COLO668 (cell line): ENCODE data around the gene VKORC1L1.
"Not testable (repeated sequence)": the region's sequence is repeated elsewhere in the genome, so short reads cannot be mapped to it uniquely, and the experiment has no call there.

Source experiments
- DNase-seq: peaks from one replicate; lab custom pipeline; 2025; ENCODE audit not compliant: unreplicated experiment; lab: John Stamatoyannopoulos, UW

Gene VKORC1L1

DNA sequence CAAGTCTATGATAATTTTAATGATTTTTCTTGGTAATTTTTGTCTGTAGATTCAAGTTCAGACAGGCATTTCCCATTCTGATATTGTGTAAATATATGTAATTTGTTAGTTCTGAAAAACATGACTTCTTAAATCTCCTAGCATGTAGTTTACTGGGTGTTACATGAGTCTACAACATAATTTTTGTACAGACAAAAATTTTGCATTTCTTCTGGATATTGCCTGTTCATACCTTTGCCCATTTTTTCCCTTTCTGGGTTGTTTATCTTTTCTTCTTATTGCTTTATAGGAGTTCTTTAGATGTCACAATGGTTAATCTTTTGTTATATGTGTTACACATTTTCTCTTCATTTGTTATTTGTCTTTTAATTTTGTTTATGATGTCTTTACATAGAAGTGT, 12.1 kb downstream of the VKORC1L1 start:
- not testable (repeated sequence) for DNase-seq

GRCh38 chr7:65885533-65885932, 12.7 kb downstream of the VKORC1L1 start:
- DNase-seq: not testable (repeated sequence)

DNA sequence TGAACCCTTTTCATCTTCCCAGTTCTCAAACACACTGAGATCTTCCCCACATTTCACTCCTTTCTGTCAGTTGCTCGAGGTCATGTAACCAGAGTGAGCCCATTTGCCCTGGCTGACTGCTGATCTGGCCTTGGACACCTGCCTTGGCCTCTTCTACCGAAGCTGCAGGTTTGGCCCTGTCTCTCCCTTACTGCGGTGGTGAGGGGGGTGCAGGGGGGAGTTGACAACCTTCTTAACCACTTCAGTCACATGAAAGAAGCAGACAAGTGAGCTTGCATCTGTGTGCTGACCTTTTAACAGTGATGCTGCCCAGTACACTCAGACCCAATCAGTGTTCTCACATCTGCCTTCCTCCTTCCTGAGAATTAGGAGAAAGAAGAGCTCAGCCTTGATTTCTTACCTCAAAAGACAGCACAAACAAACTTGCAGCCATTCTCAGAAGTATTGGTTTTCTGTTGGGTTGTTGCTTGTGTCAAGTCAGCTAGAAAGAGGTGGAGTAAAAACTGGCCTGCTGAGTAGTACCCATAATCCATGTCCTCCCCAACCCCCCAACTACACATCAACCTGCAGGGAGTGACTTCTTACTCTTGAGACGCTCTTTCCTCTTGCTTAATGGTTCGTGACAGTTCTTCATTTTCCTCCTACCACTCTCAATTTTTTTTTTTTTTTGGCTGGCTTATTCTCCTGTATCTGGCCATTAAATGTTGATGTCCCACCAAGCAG, 15.7 kb downstream of the VKORC1L1 start:
- DNase-seq: not testable (repeated sequence)

- DNase-seq: not testable (repeated sequence)
Measured at GRCh38 chr7:65889722-65890121, 16.8 kb downstream of the VKORC1L1 start.

DNA sequence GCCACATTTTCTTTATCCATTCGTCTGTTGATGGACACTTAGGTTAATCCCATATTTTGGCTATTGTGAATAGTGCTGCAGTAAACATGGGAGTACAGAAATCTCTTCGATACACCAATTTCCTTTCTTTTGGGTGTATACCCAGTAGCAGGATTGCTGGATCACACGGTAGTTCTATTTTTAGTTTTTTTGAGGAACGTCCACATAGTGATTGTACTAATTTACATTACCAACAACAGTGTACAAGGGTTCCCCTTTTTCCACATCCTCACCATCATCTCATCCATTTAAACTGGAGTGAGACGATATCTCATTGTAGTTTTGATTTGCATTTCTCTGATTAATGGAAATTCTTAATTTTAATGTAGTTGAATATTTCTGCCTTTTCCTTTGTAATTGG, 19.3 kb downstream of the VKORC1L1 start:
- DNase-seq: no peak

GRCh38 chr7:65892835-65893234, 20.0 kb downstream of the VKORC1L1 start:
- no peak for DNase-seq

DNA sequence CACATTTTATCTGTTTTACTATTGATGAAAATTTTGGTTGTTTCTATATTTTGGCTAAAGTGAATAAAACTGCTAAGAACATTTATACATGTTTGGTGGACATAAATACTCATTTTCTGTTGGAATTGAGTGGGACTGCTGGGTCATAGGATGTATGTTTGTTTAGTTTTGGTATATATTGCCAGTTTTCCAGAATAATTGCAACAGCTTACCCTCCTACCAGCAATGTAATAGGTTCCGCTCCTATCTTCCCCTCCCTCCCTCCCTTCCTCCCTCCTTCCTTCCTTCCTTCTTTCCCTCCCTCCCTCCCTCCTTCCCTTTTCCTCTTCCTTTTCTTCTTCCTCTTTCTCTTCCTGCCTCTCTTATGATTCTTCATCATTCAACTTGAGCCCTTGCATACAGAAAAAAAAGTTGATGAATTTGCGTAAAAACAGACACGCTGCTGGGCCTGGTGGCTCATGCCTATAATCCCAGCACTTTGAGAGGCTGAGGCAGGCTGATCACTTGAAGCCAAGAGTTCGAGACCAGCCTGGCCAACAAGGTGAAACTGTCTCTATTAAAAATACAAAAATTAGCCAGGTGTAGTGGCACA, 23.5 kb downstream of the VKORC1L1 start:
- no peak for DNase-seq

- DNase-seq: not testable (repeated sequence)
Measured at GRCh38 chr7:65897289-65897688, 24.4 kb downstream of the VKORC1L1 start.

DNA sequence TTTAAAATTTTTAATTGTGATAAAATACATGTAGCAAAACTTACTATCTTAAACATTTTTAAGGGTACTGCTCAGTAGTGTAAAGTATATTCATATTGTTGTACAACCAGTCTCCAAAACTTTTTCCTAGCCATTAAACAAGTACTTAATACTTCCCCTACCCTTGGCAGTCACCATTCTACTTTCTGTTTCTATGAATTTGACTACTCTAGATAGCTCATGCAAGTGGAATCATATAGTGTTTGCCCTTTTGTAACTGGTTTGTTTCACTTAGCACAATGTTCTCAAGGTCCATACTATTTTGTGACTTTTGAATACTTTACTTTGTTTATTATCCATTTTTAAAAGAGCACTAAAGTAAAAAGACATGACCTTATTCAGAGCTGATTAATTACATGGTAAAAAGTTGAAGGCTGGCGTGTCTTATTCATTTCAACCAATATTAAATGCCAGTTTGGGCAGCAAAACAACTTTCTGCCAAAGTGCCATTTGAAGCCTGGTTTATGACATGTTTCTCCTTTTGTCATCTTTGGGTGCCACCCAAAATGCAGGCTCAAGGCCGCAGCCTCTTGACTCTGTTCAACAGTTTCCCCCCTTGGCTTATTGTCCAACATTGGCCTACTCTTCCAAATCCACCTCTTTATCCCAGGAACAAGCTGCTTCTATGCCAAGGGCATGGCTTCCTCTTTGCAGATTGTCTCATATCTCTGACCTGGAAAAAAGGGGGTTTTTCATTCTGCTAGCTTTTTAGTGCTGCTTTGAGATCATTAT, 26.0 kb downstream of the VKORC1L1 start:
- not testable (repeated sequence) for DNase-seq

DNA sequence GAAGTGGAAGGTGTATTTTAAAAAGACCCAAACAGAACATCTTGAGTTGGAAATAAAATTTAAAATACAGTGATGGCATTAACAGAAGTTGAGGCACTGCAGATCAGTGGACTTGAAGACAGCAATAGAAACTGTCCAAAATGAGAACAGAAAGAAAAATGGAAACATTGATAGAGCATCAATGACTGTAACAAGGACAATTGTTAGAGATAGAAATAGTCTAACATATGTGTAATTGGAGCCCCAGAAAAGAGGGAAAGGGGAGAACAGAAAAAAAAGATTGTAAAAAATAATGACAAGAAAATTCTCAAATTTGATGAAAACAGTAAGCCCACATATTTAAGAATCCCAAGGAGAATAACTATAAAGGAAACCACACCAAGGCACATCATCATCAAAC, 29.4 kb downstream of the VKORC1L1 start:
- DNase-seq: no peak

DNA sequence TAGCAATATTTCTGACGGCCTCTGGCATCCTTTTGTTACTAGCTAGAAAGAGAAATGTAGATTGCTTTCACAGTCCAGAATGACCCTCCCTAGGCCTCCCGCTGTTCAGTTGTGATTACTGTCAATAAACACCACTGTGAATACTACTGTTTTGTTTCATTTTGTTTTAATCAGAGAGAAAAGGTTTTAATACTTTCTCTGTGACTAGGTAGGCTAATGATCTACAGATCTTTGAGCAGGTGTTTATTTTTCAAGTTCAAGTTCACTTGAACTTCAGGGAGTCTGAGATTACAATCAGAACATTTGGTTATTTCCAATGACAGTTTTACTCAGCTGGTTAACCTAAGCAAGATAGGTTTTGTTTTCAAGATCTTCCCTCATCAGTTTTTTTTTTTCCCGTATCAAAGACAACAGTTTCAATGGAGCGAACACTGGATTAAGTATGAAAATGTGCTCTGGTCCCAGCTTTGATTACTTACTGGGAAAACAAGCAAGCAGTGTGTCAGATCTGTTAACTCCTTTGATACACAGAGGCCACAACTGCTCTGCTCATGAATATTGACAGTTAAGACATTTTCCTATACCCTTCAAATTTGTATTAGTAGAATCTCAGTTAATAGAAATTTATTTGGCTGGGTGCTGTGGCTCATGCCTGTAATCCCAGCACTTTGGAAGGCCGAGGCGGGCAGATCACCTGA, 34.8 kb downstream of the VKORC1L1 start:
- no peak for DNase-seq

DNA sequence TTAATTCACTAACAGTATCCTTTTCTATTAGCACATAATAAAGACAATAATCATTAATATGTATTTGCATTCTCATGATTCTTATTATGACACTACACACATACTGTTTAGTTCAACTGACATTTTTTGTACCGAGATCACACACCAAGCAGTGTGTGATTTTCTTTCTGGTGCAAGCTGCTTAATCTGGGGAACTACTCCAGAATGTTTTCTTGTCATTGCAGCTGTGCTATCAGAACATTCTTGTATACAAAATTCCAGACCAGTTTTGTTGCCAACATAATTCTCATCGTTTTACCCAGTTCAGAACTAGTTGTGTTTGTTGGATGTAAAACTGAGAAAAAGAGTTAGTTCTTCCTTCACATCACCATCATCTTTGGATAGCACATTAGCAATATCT, 37.4 kb downstream of the VKORC1L1 start:
- DNase-seq: no peak

GRCh38 chr7:65912237-65912636, 39.4 kb downstream of the VKORC1L1 start:
- DNase-seq: no peak

DNA sequence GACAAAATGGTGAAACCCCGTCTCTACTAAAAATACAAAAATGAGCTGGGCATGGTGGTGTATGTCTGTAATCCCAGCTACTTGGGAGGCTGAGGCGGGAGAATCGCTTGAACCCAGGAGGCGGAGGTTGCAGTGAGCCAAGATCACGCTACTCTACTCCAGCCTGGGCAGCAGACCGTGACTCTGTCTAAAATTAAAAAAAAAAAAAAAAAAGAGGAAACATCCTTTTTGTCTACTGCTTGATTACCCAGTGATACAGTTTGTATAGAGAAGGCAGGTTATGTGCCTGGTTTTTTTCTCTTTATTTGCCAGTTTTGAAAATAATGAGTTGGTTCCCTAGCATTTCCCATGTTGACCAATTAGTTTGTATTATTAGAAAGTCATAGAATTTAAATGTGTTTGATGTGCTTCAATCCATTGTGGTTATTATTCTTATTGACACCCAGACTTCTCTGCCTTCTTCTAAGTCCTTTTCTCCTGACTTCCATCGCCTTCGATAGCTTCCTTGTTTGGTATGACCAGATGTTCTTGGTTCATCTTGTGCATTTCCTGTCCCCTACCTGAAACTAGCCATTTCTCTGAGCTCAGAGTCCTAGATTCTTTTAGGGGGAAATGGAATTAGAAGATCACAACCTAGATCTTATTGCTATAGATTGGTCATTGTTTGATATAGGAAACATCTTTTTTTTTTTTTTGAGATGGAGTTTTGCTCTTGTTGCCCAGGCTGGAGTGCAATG, 43.2 kb downstream of the VKORC1L1 start:
- DNase-seq: no peak

DNA sequence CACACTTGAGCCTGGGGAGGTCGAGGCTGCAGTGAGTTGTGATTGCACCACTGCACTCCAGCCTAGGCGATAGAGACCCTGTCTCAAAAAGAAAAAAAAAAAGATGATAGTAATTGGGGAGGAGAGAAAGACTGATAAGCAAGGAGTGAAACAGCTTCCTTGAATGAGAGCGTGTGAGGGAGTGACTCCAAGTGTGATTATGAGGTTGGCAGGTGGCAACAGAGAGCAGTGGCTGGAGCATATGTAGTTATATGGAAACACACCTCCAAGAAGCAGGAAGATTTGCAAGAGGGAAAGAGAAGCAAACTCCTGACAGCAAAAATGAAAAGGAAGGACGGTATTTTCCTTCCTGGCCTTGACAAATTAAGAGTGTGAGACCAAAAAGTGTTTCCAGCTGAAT, 50.4 kb downstream of the VKORC1L1 start:
- DNase-seq: no peak

- DNase-seq: no peak
Measured at GRCh38 chr7:65924193-65924592, 51.3 kb downstream of the VKORC1L1 start.

DNA sequence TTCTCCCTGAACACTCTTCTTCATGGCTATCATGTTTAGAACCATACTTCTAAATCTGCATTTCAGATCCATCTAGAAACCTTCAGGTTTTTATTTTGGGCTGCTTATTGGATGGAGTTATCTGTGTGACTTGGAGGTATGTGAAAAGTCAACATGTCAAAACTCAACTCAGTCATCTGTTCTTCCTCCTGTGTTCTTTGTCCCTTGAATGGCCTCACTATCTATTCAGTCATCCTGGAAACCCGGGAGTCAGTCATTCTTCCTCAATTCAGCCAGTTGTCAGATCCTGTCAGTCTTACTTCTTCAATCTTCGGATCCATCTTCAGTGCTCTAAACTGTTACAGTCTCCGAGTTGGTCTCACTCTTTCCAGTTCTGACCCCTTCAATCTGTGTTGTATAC, 52.2 kb downstream of the VKORC1L1 start:
- DNase-seq: no peak

- no peak for DNase-seq
Measured at GRCh38 chr7:65926588-65926987, 53.7 kb downstream of the VKORC1L1 start.

GRCh38 chr7:65927489-65928448, 54.9 kb downstream of the VKORC1L1 start:
- no peak for DNase-seq

DNA sequence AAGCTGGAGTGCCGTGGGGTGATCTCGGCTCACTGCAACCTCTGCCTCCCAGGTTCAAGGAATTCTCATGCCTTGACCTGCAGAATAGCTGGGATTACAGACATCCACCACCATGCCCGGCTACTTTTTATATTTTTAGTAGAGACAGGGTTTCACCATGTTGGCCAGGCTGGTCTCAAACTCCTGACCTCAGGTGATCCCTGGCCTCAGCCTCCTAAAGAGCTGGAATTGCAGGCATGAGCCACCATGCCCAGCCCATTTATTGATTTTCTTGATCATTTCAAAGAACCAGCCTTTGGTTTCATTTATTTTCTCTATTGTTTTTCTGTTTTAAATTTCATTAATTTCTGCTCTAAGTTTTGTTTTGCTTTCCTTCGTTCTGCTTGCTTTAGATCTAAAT, 58.8 kb downstream of the VKORC1L1 start:
- DNase-seq: no peak
